HL-60 (cell line): ENCODE data around the gene NUDT3.

Source experiments
- CTCF ChIP-seq: IDR thresholded peaks from one replicate; pipeline ENCODE4 v1.5.1; 2011; ENCODE audit warnings: low read length, control low read depth, inconsistent platforms; ENCODE audit not compliant: insufficient read depth
- GABPA ChIP-seq: IDR thresholded peaks from 2 replicates; pipeline ENCODE4 v1.6.1; 2012; ENCODE audit warnings: low read depth
- POLR2AphosphoS5 ChIP-seq: IDR thresholded peaks from 2 replicates; pipeline ENCODE4 v1.6.1; 2012; ENCODE audit warnings: low read depth
- REST ChIP-seq: IDR thresholded peaks from 2 replicates; pipeline ENCODE4 v1.6.1; 2012; ENCODE audit warnings: low read depth; ENCODE audit not compliant: insufficient replicate concordance
- SPI1 ChIP-seq: IDR thresholded peaks from 2 replicates; pipeline ENCODE4 v1.6.1; 2012; ENCODE audit warnings: low read depth, mild to moderate bottlenecking, borderline replicate concordance

GRCh38 chr6:34236131-34236442 is 156.4 kb downstream of the NUDT3 start:
- TF ChIP-seq CTCF (no peak), POLR2AphosphoS5 (no peak), REST (no peak), GABPA (no peak), SPI1 (no peak)
